SU-DHL-6 (cell line): ENCODE results near the gene TOP2B.

ENCODE experiments used
- H2AFZ ChIP-seq: fragments of 200-600 bp; sonication (generic); 2 replicates; pipeline ENCODE4 v1.6.1; 2014; ENCODE audit warnings: low read depth, mild to moderate bottlenecking, moderate library complexity, mixed read lengths, antibody characterized with exemption, low read length; ENCODE audit not compliant: severe bottlenecking
- H3F3A ChIP-seq: fragments of 200-600 bp; shearing (Covaris generic); 2 replicates; pipeline ENCODE4 v1.6.0; 2016; ENCODE audit warnings: antibody characterized with exemption, mild to moderate bottlenecking; ENCODE audit not compliant: insufficient read depth
- H3K27ac ChIP-seq: fragments of 200-600 bp; sonication (generic); 2 replicates; pipeline ENCODE4 v1.5.1; 2016; ENCODE audit warnings: low read depth, mild to moderate bottlenecking, low read length, moderate library complexity, mixed read lengths
- H3K27me3 ChIP-seq: fragments of 200-600 bp; sonication (generic), shearing (Covaris generic); 2 replicates; pipeline ENCODE4 v1.6.0; 2014; ENCODE audit warnings: mild to moderate bottlenecking, low read length
- H3K36me3 ChIP-seq: fragments of 200-600 bp; sonication (generic); 2 replicates; pipeline ENCODE4 v1.6.1; 2014; ENCODE audit warnings: mild to moderate bottlenecking, low read length, mixed read lengths
- H3K4me2 ChIP-seq: fragments of 300-600, 200-600 bp; shearing (Covaris generic), sonication (generic); 2 replicates; pipeline ENCODE4 v1.6.0; 2014; ENCODE audit warnings: low read length, low read depth, mild to moderate bottlenecking; ENCODE audit not compliant: poor library complexity, severe bottlenecking
- H3K4me3 ChIP-seq: fragments of 200-600 bp; sonication (generic); 2 replicates; pipeline ENCODE4 v1.5.1; 2014; ENCODE audit warnings: antibody characterized with exemption, low read length, mild to moderate bottlenecking, mixed read lengths; ENCODE audit not compliant: insufficient read depth, poor library complexity, severe bottlenecking
- H3K79me2 ChIP-seq: fragments of 200-600 bp; sonication (generic); 2 replicates; pipeline ENCODE4 v1.6.1; 2014; ENCODE audit warnings: mild to moderate bottlenecking, low read length, moderate library complexity; ENCODE audit not compliant: insufficient read depth
- H3K9ac ChIP-seq: fragments of 200-600 bp; sonication (generic); 2 replicates; pipeline ENCODE4 v1.7.0; 2014; ENCODE audit warnings: mild to moderate bottlenecking, low read length
- H3K9me2 ChIP-seq: fragments of 200-600 bp; sonication (generic); replicated peaks from 2 replicates; pipeline ENCODE4 v1.6.1; 2014; ENCODE audit warnings: low read length; ENCODE audit not compliant: insufficient read depth
- H3K9me3 ChIP-seq: fragments of 200-600 bp; sonication (generic); 2 replicates; pipeline ENCODE4 v1.6.1; 2014; ENCODE audit warnings: low read length, mixed read lengths; ENCODE audit not compliant: insufficient read depth
- H4K20me1 ChIP-seq: fragments of 200-600 bp; sonication (generic); 2 replicates; pipeline ENCODE4 v1.6.1; 2014; ENCODE audit warnings: low read depth, mild to moderate bottlenecking, antibody characterized with exemption, low read length, moderate library complexity, mixed read lengths
- CTCF ChIP-seq: fragments of 200-600 bp; sonication (generic); IDR thresholded peaks from one replicate; pipeline ENCODE4 v1.5.1; 2017; ENCODE audit warnings: antibody characterized with exemption, mild to moderate bottlenecking, low read length, moderate library complexity; ENCODE audit not compliant: insufficient read depth, poor library complexity, severe bottlenecking
- EZH2phosphoT487 ChIP-seq: fragments of 200-600 bp; sonication (generic), shearing (Covaris generic); conservative IDR thresholded peaks from 2 replicates; pipeline ENCODE4 v1.6.1; 2018; ENCODE audit warnings: mild to moderate bottlenecking, antibody characterized with exemption, low read length, moderate library complexity, mixed read lengths

TOP2B gene

DNA sequence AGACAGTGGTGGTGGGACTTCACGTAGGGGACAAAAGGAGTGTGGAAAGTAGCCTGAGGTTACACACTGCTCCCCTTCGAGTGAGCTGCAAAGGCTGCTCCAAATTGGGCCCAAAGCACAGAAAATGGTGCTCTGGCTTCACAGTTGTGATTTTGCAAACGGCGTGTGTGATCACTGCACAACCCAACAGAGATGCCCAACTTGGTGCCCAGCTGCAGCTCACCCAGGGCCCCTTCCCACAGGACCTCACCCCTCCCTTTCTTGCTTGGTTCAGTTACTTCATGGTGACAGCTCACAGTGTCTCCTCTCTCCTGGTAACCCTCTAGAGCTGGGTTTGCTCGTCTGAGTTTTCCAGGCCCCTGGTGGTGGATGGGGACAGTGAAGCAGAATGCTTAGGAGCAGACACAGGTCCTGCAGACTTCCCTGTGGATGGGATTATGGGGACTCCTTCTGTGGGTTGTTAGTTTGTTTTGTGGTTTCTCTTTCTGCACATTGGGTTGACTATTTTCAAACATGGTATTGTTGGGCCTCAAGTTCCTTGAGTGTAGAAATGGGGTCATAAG is 98.3 kb downstream of the TOP2B start:
- TF ChIP-seq CTCF (no peak), EZH2phosphoT487 (no peak)
- no peaks in the 10 kb centered on the region for H4K20me1 ChIP-seq
- no peak overlapping the region for H2AFZ ChIP-seq

GRCh38 chr3:25565807-25566206 is 98.9 kb downstream of the TOP2B start:
- Histone ChIP-seq H4K20me1 (no peaks in the 10 kb centered on the region), H2AFZ (no peak overlapping the region), H3K36me3 (no peaks in the 10 kb centered on the region), H3K4me3 (no peak overlapping the region), H3K79me2 (no peaks in the 10 kb centered on the region), H3K9me2 (no peaks in the 10 kb centered on the region), H3F3A (no peaks in the 10 kb centered on the region), H3K9ac (no peak overlapping the region), H3K4me2 (no peak overlapping the region), H3K27ac (no peak overlapping the region), H3K27me3 (no peaks in the 10 kb centered on the region), H3K9me3 (no peaks in the 10 kb centered on the region)
- TF ChIP-seq CTCF (no peak), EZH2phosphoT487 (no peak)

More for the DNA sequence above, 98.3 kb downstream of the TOP2B start:
- H3K36me3 ChIP-seq = no peaks in the 10 kb centered on the region
- H3K27me3 ChIP-seq = no peaks in the 10 kb centered on the region
- no peak overlapping the region for H3K4me2 ChIP-seq
- no peak overlapping the region for H3K27ac ChIP-seq
- no peak overlapping the region for H3K4me3 ChIP-seq
- H3K79me2 ChIP-seq = no peaks in the 10 kb centered on the region
- H3K9ac ChIP-seq = no peak overlapping the region
- no peaks in the 10 kb centered on the region for H3K9me2 ChIP-seq
- H3K9me3 ChIP-seq = no peaks in the 10 kb centered on the region
- H3F3A ChIP-seq = no peaks in the 10 kb centered on the region

DNA sequence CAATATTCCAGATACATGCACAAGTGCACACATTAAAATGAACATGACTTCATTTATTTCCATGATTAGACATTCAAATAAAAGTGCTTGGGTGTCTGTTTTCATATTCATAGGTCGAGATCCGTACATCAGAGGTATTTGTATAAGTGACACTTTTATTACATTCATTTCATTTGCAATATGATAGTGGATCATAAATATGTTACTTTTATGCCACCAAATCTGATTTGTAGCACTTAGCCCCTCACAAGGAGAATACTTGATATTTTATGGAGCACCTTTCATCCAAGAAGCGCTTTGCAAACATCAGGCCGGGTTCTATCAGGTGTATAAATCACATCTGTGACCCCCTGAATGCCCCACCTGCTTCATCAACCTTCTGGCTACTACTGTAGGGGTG is 100.6 kb downstream of the TOP2B start:
- no peaks in the 10 kb centered on the region for H3K27me3 ChIP-seq
- no peaks in the 10 kb centered on the region for H3K79me2 ChIP-seq
- no peak overlapping the region for H3K27ac ChIP-seq
- no peak overlapping the region for H2AFZ ChIP-seq
- H3K4me2 ChIP-seq = no peak overlapping the region
- H3K9me2 ChIP-seq = no peaks in the 10 kb centered on the region
- H3K4me3 ChIP-seq = no peak overlapping the region
- no peak overlapping the region for H3K9ac ChIP-seq
- no peak for TF ChIP-seq EZH2phosphoT487
- no peak for TF ChIP-seq CTCF
- H3K9me3 ChIP-seq = no peaks in the 10 kb centered on the region
- H3K36me3 ChIP-seq = no peaks in the 10 kb centered on the region
- no peaks in the 10 kb centered on the region for H3F3A ChIP-seq
- no peaks in the 10 kb centered on the region for H4K20me1 ChIP-seq
